Measurements from ENCODE around the gene EFCAB14. TPM values are rescaled to one million over a fixed set of nuclear protein-coding genes. Genes with fewer than 3 reads are reported as not detected.

Gene EFCAB14
- total and polyA plus RNA-seq, 9 of the 15 experiments (the other 6 are each of a cell fraction or from before 2014, with no cell fraction given) = 7.3 to 49.0 (median 37.3) TPM

GRCh38 chr1:46747683-46748288 is 28.9 kb upstream of the EFCAB14 start:
- intact Hi-C loops (cut with micrococcal nuclease) (loop anchor here (5.0 to 10.0 kb wide), 3 partner anchors 120 to 347 kb away; no protein-coding TSS in a partner anchor), in situ Hi-C loops (cut with MboI) (loop anchor here (10.0 kb wide), 1 partner anchor 237 kb away; no protein-coding TSS in a partner anchor)
- H2AFZ ChIP-seq (ENCODE audit: low read depth, low read length) = no peak overlapping the region
- DNase-seq (ENCODE audit: extremely low read depth in 1 of 4, low spot score in 3 of 4) (peak; percentile 64 to 70 (median 68)), FAIRE-seq (peak; percentile 90), ATAC-seq (peak; percentile 100)
- H3K9me3 ChIP-seq (replicated peaks; ENCODE audit: control insufficient read depth, insufficient read depth, low read depth, low read length) = no peaks in the 10 kb centered on the region
- CTCF ChIA-PET (ENCODE audit: low intra/inter-chr PET ratio) = interaction anchor here (1.1 kb wide), 1 partner anchor 426 kb away, joined by 3 read pairs; no protein-coding TSS in a partner anchor
- H4K20me1 ChIP-seq (replicated peaks; ENCODE audit: control insufficient read depth, insufficient read depth, low read length) = no peaks in the 10 kb centered on the region
- H3K9ac ChIP-seq (ENCODE audit: insufficient read depth in 1 of 2, low read depth in 2 of 2, low read length in 2 of 2) = no peak overlapping the region
- no peak overlapping the region for H3K27ac ChIP-seq (ENCODE audit: extremely low read depth, low read depth, low read length)
- no peak overlapping the region for H3K4me3 ChIP-seq
- peaks cover 2 to 5% of the 10 kb centered on the region in 2 experiments; a peak in 1 of 5 replicates for H3K27me3 ChIP-seq (ENCODE audit: control insufficient read depth in 2 of 2, insufficient read depth in 2 of 2, low read length in 2 of 2)
- POLR2A ChIA-PET = interaction anchor here (1.2 kb wide), 1 partner anchor 10 kb away, joined by 3 read pairs; no protein-coding TSS in a partner anchor
- no peak overlapping the region for H3K4me2 ChIP-seq (ENCODE audit: insufficient read depth, low read length)
- H3K36me3 ChIP-seq (ENCODE audit: control insufficient read depth, insufficient read depth, low read length) = no peaks in the 10 kb centered on the region
- no peaks in the 10 kb centered on the region for H3K9me1 ChIP-seq (ENCODE audit: control insufficient read depth, insufficient read depth, low read length)
- H3K4me1 ChIP-seq (replicated peaks in 1 of 2; ENCODE audit: control insufficient read depth in 2 of 2, insufficient read depth in 2 of 2, low read length in 2 of 2) = no peaks in the 10 kb centered on the region
- H3K79me2 ChIP-seq (ENCODE audit: control insufficient read depth, insufficient read depth, low read length) = no peaks in the 10 kb centered on the region
- 2% methylated on average over 5 of the region's 5 CpGs for WGBS (ENCODE audit: insufficient coverage, low coverage, missing lambda C conversion rate)
- BruUV-seq (replicated peaks) = no TSS peak
- no peak for TF ChIP-seq ELK3 (CRISPR knock-in tag; IDR thresholded peaks at IDR 0.05)
- TF ChIP-seq SMC3 (conservative IDR thresholded peaks at IDR 0.05; ENCODE audit: insufficient read depth, low read depth, low read length) = peak; percentile 72
- TF ChIP-seq MCM7 (IDR thresholded peaks at IDR 0.05) = no peak
- no peak for TF ChIP-seq JUN (IDR thresholded peaks at IDR 0.05; ENCODE audit: borderline replicate concordance, low read depth, low read length)
- TF ChIP-seq JUN (CRISPR knock-in tag; IDR thresholded peaks at IDR 0.05; ENCODE audit: borderline replicate concordance) = no peak
- no peak for TF ChIP-seq KDM4B (IDR thresholded peaks at IDR 0.05; ENCODE audit: borderline replicate concordance in 2 of 2, low read depth in 1 of 2)
- no peak for TF ChIP-seq ZNF57 (CRISPR knock-in tag; IDR thresholded peaks at IDR 0.05)
- TF ChIP-seq EZH2 (IDR thresholded peaks at IDR 0.05; ENCODE audit: borderline replicate concordance, low read depth, low read length) = no peak
- no peak for TF ChIP-seq MXI1 (IDR thresholded peaks at IDR 0.05; ENCODE audit: low read depth, low read length)
- TF ChIP-seq YBX1 (IDR thresholded peaks at IDR 0.05) = no peak
- TF ChIP-seq NFATC3 (IDR thresholded peaks at IDR 0.05) = no peak
- TF ChIP-seq ZKSCAN3 (CRISPR knock-in tag; IDR thresholded peaks at IDR 0.05) = no peak
- TF ChIP-seq RAD21 (CRISPR knock-in tag; conservative IDR thresholded peaks at IDR 0.05 in 1 of 2, IDR thresholded peaks at IDR 0.05 in 1 of 2) = peak; percentile 52 to 80
- no peak for TF ChIP-seq POLR2A (conservative IDR thresholded peaks at IDR 0.05)
- no peak for TF ChIP-seq PYGO2 (tag; IDR thresholded peaks at IDR 0.05)
- TF ChIP-seq CTCF (IDR thresholded peaks at IDR 0.05 in 2 of 3, conservative IDR thresholded peaks at IDR 0.05 in 1 of 3; ENCODE audit: insufficient read depth in 2 of 3, low read depth in 1 of 3, low read length in 3 of 3) = peak; percentile 70 to 84 (median 79)

Data from K562 (cell line).